ENCODE results near the gene ETV2. TPM values are rescaled to one million over a fixed set of nuclear protein-coding genes. Genes with fewer than 3 reads are reported as not detected.

ETV2 gene
- total and polyA plus RNA-seq, 12 donors, result 0.38 to 5.3 (median 2.2) TPM; not detected in 2

- DNase-seq, result no peak
- no peaks in the 10 kb centered on the region for H3K36me3 ChIP-seq (replicated peaks in 1 of 2)
- TF ChIP-seq, protein P1, sequence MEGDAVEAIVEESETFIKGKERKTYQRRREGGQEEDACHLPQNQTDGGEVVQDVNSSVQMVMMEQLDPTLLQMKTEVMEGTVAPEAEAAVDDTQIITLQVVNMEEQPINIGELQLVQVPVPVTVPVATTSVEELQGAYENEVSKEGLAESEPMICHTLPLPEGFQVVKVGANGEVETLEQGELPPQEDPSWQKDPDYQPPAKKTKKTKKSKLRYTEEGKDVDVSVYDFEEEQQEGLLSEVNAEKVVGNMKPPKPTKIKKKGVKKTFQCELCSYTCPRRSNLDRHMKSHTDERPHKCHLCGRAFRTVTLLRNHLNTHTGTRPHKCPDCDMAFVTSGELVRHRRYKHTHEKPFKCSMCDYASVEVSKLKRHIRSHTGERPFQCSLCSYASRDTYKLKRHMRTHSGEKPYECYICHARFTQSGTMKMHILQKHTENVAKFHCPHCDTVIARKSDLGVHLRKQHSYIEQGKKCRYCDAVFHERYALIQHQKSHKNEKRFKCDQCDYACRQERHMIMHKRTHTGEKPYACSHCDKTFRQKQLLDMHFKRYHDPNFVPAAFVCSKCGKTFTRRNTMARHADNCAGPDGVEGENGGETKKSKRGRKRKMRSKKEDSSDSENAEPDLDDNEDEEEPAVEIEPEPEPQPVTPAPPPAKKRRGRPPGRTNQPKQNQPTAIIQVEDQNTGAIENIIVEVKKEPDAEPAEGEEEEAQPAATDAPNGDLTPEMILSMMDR (IDR thresholded peaks at IDR 0.05), result no peak
- no peak for TF ChIP-seq POLR2A (IDR thresholded peaks at IDR 0.05)
- H3K27me3 ChIP-seq, result no peaks in the 10 kb centered on the region
- no peaks in the 10 kb centered on the region for H3K4me1 ChIP-seq (replicated peaks in 1 of 2)
- H3K9me3 ChIP-seq (replicated peaks in 1 of 3), result no peaks in the 10 kb centered on the region
- 91 to 95% (median 93%) methylated on average over 10 to 17 of the region's 17 CpGs for WGBS, 4 donors
- H3K27ac ChIP-seq, result no peak overlapping the region
- intact Hi-C loops (cut with DNase I), result no loop called here
- H3K4me3 ChIP-seq, result no peak overlapping the region
These were observed 21.5 kb upstream of the ETV2 start for GRCh38 chr19:35620001-35620400.

DNA sequence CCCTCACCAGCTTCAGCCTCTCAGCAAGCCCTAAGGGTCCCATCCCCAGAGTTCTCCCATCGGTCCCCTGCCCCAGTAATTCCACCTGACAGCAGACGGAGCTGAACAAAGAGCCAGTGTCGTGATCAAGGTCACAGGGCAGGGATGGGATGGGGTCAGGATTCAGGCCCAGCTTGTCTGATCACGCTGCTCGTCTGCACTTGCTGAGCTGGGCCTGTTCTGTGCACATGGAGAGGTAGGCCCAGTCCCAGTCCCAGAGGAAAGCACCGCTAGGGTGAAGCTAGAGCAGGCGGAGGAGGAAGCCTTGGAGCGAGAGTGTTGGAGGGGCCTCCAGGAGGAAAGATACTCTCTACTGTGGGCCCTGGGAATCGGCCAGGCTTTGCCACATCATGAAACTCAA is 19.8 kb upstream of the ETV2 start:
- H3K9me3 ChIP-seq (replicated peaks in 1 of 3), result no peaks in the 10 kb centered on the region
- no peaks in the 10 kb centered on the region for H3K36me3 ChIP-seq (replicated peaks in 1 of 2)
- DNase-seq, result no peak
- H3K4me1 ChIP-seq (replicated peaks in 1 of 2), result no peaks in the 10 kb centered on the region
- H3K27ac ChIP-seq, result no peak overlapping the region
- no peaks in the 10 kb centered on the region for H3K27me3 ChIP-seq
- TF ChIP-seq, protein P1 (IDR thresholded peaks at IDR 0.05), result no peak
- TF ChIP-seq POLR2A (IDR thresholded peaks at IDR 0.05), result no peak
- WGBS, 4 donors, result 91 to 93% (median 92%) methylated on average over 9 of the region's 9 CpGs
- H3K4me3 ChIP-seq, result no peak overlapping the region
- intact Hi-C loops (cut with DNase I), result no loop called here

- no peaks in the 10 kb centered on the region for H3K9me3 ChIP-seq (replicated peaks in 1 of 3)
- no peak overlapping the region for H3K27ac ChIP-seq
- H3K4me1 ChIP-seq (replicated peaks in 1 of 2), result no peaks in the 10 kb centered on the region
- intact Hi-C loops (cut with DNase I), result no loop called here
- DNase-seq, result no peak
- no peaks in the 10 kb centered on the region for H3K36me3 ChIP-seq (replicated peaks in 1 of 2)
- no peak overlapping the region for H3K4me3 ChIP-seq
- TF ChIP-seq POLR2A (IDR thresholded peaks at IDR 0.05), result no peak
- TF ChIP-seq, protein P1 (IDR thresholded peaks at IDR 0.05), result no peak
- no peaks in the 10 kb centered on the region for H3K27me3 ChIP-seq
- 90 to 97% (median 94%) methylated on average over 10 to 13 of the region's 13 CpGs for WGBS, 4 donors
These were observed 18.8 kb upstream of the ETV2 start for GRCh38 chr19:35622750-35623149.

GRCh38 chr19:35623327-35624010 is 18.1 kb upstream of the ETV2 start:
- intact Hi-C loops (cut with DNase I), result no loop called here
- H3K36me3 ChIP-seq (replicated peaks in 1 of 2), result no peaks in the 10 kb centered on the region
- H3K4me1 ChIP-seq (replicated peaks in 1 of 2), result peaks cover 4% of the 10 kb centered on the region in 2 donors
- H3K27ac ChIP-seq, result no peak overlapping the region
- TF ChIP-seq POLR2A (IDR thresholded peaks at IDR 0.05), result no peak
- TF ChIP-seq, protein P1 (IDR thresholded peaks at IDR 0.05), result no peak
- H3K4me3 ChIP-seq, result no peak overlapping the region
- H3K27me3 ChIP-seq, result no peaks in the 10 kb centered on the region
- whole genome bisulfite sequencing, 4 donors, result 87 to 91% (median 88%) methylated on average over 6 of the region's 6 CpGs
- no peak for DNase-seq
- H3K9me3 ChIP-seq (replicated peaks in 1 of 3), result no peaks in the 10 kb centered on the region

All from adrenal gland (tissue), 12 donors.